ENCODE data around the gene ARID1B.

DNA sequence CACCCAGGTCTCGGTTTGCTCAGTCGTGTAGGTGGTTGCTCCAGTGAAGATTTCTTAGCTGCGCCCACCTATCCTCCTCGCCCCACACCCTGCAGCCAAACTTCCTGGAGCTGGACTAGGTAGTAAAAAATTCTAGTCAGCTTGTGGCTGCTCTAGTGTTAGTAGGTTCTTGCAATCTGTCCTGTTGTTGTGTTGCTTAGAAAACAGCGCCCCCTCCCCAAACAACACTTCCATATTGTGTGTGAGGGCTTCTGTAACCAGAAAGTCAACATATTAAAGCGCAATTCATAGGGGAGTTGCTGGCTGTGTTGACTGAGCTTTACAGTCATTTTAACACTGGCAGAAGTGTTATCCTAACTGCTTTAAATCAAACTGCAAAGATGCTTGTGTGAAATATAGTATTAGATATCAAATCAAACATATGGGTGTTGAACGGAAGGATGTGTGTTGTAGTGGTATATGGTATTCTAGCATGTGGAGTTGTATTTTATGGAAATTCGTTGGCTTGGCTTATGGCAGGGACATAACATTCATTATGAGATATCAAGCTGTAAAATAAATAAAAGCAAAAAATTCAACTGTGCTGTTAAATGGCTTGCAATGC lies 122.5 kb downstream of the ARID1B start:
- TF ChIP-seq, protein P1, sequence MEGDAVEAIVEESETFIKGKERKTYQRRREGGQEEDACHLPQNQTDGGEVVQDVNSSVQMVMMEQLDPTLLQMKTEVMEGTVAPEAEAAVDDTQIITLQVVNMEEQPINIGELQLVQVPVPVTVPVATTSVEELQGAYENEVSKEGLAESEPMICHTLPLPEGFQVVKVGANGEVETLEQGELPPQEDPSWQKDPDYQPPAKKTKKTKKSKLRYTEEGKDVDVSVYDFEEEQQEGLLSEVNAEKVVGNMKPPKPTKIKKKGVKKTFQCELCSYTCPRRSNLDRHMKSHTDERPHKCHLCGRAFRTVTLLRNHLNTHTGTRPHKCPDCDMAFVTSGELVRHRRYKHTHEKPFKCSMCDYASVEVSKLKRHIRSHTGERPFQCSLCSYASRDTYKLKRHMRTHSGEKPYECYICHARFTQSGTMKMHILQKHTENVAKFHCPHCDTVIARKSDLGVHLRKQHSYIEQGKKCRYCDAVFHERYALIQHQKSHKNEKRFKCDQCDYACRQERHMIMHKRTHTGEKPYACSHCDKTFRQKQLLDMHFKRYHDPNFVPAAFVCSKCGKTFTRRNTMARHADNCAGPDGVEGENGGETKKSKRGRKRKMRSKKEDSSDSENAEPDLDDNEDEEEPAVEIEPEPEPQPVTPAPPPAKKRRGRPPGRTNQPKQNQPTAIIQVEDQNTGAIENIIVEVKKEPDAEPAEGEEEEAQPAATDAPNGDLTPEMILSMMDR (IDR thresholded peaks at IDR 0.05) = peak; percentile 28
- no peak for TF ChIP-seq EZH2 (IDR thresholded peaks at IDR 0.05)
- TF ChIP-seq EZH2phosphoT487 (IDR thresholded peaks at IDR 0.05) = no peak

Data from neural progenitor cell (in vitro differentiated cells).